Hepatocyte (in vitro differentiated cells): ENCODE measurements around the gene CTCFL. TPM values are rescaled to one million over a fixed set of nuclear protein-coding genes. Genes with fewer than 3 reads are reported as not detected.

Source experiments
- DNase-seq: peaks from one replicate; pipeline ENCODE4 v3.0.0-alpha.2; 2016; ENCODE audit warnings: low spot score
- H2AFZ ChIP-seq: fragments of 200-600 bp; sonication (generic); 2 replicates; pipeline ENCODE4 v1.6.0; 2016; ENCODE audit warnings: antibody characterized with exemption, mild to moderate bottlenecking
- H3K27ac ChIP-seq: fragments of 200-600 bp; sonication (generic); 2 replicates; pipeline ENCODE4 v1.5.1; 2016; ENCODE audit warnings: mild to moderate bottlenecking
- H3K27me3 ChIP-seq: fragments of 200-600 bp; sonication (generic); 2 replicates; pipeline ENCODE4 v1.6.1; 2016
- H3K36me3 ChIP-seq: fragments of 200-600 bp; sonication (generic); replicated peaks from 2 replicates; pipeline ENCODE4 v1.5.1; 2016; ENCODE audit warnings: low read depth; ENCODE audit not compliant: insufficient read depth
- H3K4me1 ChIP-seq: fragments of 200-600 bp; sonication (generic); 2 replicates; pipeline ENCODE4 v1.5.1; 2016; ENCODE audit warnings: mild to moderate bottlenecking, moderate library complexity; ENCODE audit not compliant: insufficient read depth
- H3K4me2 ChIP-seq: fragments of 200-600 bp; sonication (generic); 2 replicates; pipeline ENCODE4 v1.6.0; 2016
- H3K4me3 ChIP-seq: fragments of 200-600 bp; sonication (generic); 2 replicates; pipeline ENCODE4 v1.5.1; 2016; ENCODE audit warnings: mild to moderate bottlenecking
- H3K79me2 ChIP-seq: fragments of 200-600 bp; sonication (generic); 2 replicates; pipeline ENCODE4 v1.6.0; 2017; ENCODE audit warnings: mild to moderate bottlenecking
- H3K9me2 ChIP-seq: fragments of 200-600 bp; sonication (generic); replicated peaks from 2 replicates; pipeline ENCODE4 v1.6.0; 2017; ENCODE audit warnings: mild to moderate bottlenecking; ENCODE audit not compliant: insufficient read depth
- H3K9me3 ChIP-seq: fragments of 200-600 bp; sonication (generic); 2 replicates; pipeline ENCODE4 v1.5.1; 2016; ENCODE audit warnings: low read depth, mild to moderate bottlenecking
- H4K20me1 ChIP-seq: fragments of 200-600 bp; sonication (generic); 2 replicates; pipeline ENCODE4 v1.6.0; 2016; ENCODE audit warnings: mild to moderate bottlenecking; ENCODE audit not compliant: insufficient read depth, poor library complexity, severe bottlenecking
- EZH2 ChIP-seq: fragments of 200-600 bp; sonication (generic); IDR thresholded peaks from 2 replicates; pipeline ENCODE4 v1.6.1; 2016; ENCODE audit warnings: antibody characterized with exemption, mild to moderate bottlenecking, borderline replicate concordance
- EZH2phosphoT487 ChIP-seq: fragments of 200-600 bp; sonication (generic); IDR thresholded peaks from one replicate; pipeline ENCODE4 v1.6.1; 2018; ENCODE audit warnings: antibody characterized with exemption, mild to moderate bottlenecking, low read depth, moderate library complexity; ENCODE audit not compliant: unreplicated experiment, severe bottlenecking
- WGBS: methylation state at CpG from one replicate; pipeline ENCODE4 v1.1.6; 2016; ENCODE audit warnings: low lambda C conversion rate; ENCODE audit errors: missing lambda C conversion rate; 5-methylcytosine and 5-hydroxymethylcytosine counted together
- polyA plus RNA-seq: library from polyadenylated mRNA; unstranded; fragments of >200 nt; fragmentation: Nextera tagmentation; extraction: Ambion mirVana; gene quantifications from 2 replicates; pipeline ENCODE4 v1.2.1, GENCODE V29; 2016
- total RNA-seq: library from RNA; depleted of rRNA; stranded (reverse); fragments of >200 nt; gene quantifications from 2 replicates; pipeline ENCODE4 v1.2.3, GENCODE V29; 2014
- TF ChIP-seq, protein P1 (sequence below): fragments of 200-600 bp; sonication (generic); IDR thresholded peaks from 2 replicates; pipeline ENCODE4 v1.5.1; 2016; ENCODE audit warnings: antibody characterized with exemption, mild to moderate bottlenecking; ENCODE audit not compliant: poor library complexity

The CTCFL gene
- total and polyA plus RNA-seq, 2 experiments from 2014 or later = not detected

GRCh38 chr20:57508381-57508780 lies 16.6 kb downstream of the CTCFL start:
- H3K27me3 ChIP-seq = no peaks in the 10 kb centered on the region
- no peaks in the 10 kb centered on the region for H3K9me3 ChIP-seq
- no peak overlapping the region for H2AFZ ChIP-seq
- no peaks in the 10 kb centered on the region for H3K79me2 ChIP-seq
- H3K4me2 ChIP-seq = peak overlapping the region; percentile 27
- DNase-seq = no peak
- no peaks in the 10 kb centered on the region for H4K20me1 ChIP-seq
- no peaks in the 10 kb centered on the region for H3K9me2 ChIP-seq
- WGBS = 31% methylated on average over 8 of the region's 8 CpGs
- H3K36me3 ChIP-seq = no peaks in the 10 kb centered on the region
- TF ChIP-seq, protein P1, sequence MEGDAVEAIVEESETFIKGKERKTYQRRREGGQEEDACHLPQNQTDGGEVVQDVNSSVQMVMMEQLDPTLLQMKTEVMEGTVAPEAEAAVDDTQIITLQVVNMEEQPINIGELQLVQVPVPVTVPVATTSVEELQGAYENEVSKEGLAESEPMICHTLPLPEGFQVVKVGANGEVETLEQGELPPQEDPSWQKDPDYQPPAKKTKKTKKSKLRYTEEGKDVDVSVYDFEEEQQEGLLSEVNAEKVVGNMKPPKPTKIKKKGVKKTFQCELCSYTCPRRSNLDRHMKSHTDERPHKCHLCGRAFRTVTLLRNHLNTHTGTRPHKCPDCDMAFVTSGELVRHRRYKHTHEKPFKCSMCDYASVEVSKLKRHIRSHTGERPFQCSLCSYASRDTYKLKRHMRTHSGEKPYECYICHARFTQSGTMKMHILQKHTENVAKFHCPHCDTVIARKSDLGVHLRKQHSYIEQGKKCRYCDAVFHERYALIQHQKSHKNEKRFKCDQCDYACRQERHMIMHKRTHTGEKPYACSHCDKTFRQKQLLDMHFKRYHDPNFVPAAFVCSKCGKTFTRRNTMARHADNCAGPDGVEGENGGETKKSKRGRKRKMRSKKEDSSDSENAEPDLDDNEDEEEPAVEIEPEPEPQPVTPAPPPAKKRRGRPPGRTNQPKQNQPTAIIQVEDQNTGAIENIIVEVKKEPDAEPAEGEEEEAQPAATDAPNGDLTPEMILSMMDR = no peak
- TF ChIP-seq EZH2 (no peak), EZH2phosphoT487 (no peak)
- peaks cover 9% of the 10 kb centered on the region for H3K4me1 ChIP-seq
- no peak overlapping the region for H3K27ac ChIP-seq
- no peak overlapping the region for H3K4me3 ChIP-seq

- no peak overlapping the region for H2AFZ ChIP-seq
- 83% methylated on average over 6 of the region's 6 CpGs for WGBS
Observed at GRCh38 chr20:57507477-57507876, 17.5 kb downstream of the CTCFL start.

DNA sequence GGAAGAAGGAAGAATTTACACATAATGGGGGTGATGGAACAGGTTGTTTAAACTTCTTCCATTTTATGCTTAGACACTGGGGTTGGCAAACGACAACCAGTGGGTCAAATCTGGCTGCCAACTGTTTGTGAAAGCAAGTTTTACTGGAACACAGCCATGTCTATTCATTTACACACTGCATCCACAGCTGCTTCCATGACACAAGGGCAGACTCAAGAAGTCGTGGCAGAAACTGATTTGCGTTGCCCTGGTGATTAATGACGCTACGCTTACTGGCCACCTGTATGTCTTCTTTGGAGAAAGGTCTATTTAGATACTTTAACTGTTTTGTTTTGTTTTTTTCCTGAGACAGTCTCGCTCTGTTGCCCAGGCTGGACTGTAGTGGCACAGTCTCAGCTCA lies 19.0 kb downstream of the CTCFL start:
- Histone ChIP-seq H3K4me2 (no peak overlapping the region), H4K20me1 (no peaks in the 10 kb centered on the region), H3K27me3 (no peaks in the 10 kb centered on the region), H3K79me2 (no peaks in the 10 kb centered on the region), H3K4me1 (peaks cover 14% of the 10 kb centered on the region), H3K9me2 (no peaks in the 10 kb centered on the region), H3K4me3 (no peak overlapping the region), H2AFZ (no peak overlapping the region), H3K27ac (no peak overlapping the region), H3K36me3 (no peaks in the 10 kb centered on the region), H3K9me3 (no peaks in the 10 kb centered on the region)
- TF ChIP-seq, protein P1 = no peak
- TF ChIP-seq EZH2phosphoT487 (no peak), EZH2 (no peak)
- 86% methylated on average over 6 of the region's 6 CpGs for WGBS
- no peak for DNase-seq

More at GRCh38 chr20:57507477-57507876, 17.5 kb downstream of the CTCFL start:
- Histone ChIP-seq H3K4me1 (peaks cover 9% of the 10 kb centered on the region), H3K9me3 (no peaks in the 10 kb centered on the region), H3K27ac (no peak overlapping the region), H3K36me3 (no peaks in the 10 kb centered on the region), H3K4me2 (no peak overlapping the region), H3K27me3 (no peaks in the 10 kb centered on the region), H3K4me3 (no peak overlapping the region), H4K20me1 (no peaks in the 10 kb centered on the region), H3K79me2 (no peaks in the 10 kb centered on the region), H3K9me2 (no peaks in the 10 kb centered on the region)
- DNase-seq = no peak
- TF ChIP-seq EZH2 = no peak

GRCh38 chr20:57504411-57504810 lies 20.5 kb downstream of the CTCFL start:
- no peak for TF ChIP-seq EZH2
- no peak for TF ChIP-seq EZH2phosphoT487
- TF ChIP-seq, protein P1 = no peak
- H3K79me2 ChIP-seq = no peaks in the 10 kb centered on the region
- no peak overlapping the region for H3K4me3 ChIP-seq
- no peaks in the 10 kb centered on the region for H3K9me2 ChIP-seq
- H2AFZ ChIP-seq = no peak overlapping the region
- no peaks in the 10 kb centered on the region for H4K20me1 ChIP-seq
- H3K36me3 ChIP-seq = no peaks in the 10 kb centered on the region
- peaks cover 15% of the 10 kb centered on the region for H3K4me1 ChIP-seq
- 81% methylated on average over 6 of the region's 6 CpGs for WGBS
- no peak overlapping the region for H3K4me2 ChIP-seq
- DNase-seq = no peak
- H3K27me3 ChIP-seq = no peaks in the 10 kb centered on the region
- H3K9me3 ChIP-seq = no peaks in the 10 kb centered on the region
- no peak overlapping the region for H3K27ac ChIP-seq
